Mesothelial cell of epicardium (in vitro differentiated cells): Measurements from ENCODE around the gene SSTR5. TPM values are rescaled to one million over a fixed set of nuclear protein-coding genes. Genes with fewer than 3 reads are reported as not detected.
"Not testable (repeated sequence)": the region's sequence is repeated elsewhere in the genome, so short reads cannot be mapped to it uniquely, and the experiment has no call there.

ENCODE experiments used
- DNase-seq, 2 experiments: peaks; one replicate each; pipeline ENCODE4 v3.0.0; 2021; ENCODE audit warnings: low spot score in 2 of 2; ENCODE audit not compliant: unreplicated experiment in 2 of 2
- H3K27ac Mint-ChIP-seq: 2 replicates; pipeline ENCODE4 v1.8.0; 2021; ENCODE audit warnings: mixed read lengths
- H3K27me3 Mint-ChIP-seq: 2 replicates; pipeline ENCODE4 v1.8.0; 2021; ENCODE audit warnings: low read depth, mixed read lengths
- H3K36me3 Mint-ChIP-seq: 2 replicates; pipeline ENCODE4 v1.8.0; 2021; ENCODE audit warnings: mixed read lengths
- H3K4me1 Mint-ChIP-seq: 2 replicates; pipeline ENCODE4 v1.8.0; 2021; ENCODE audit warnings: mixed read lengths
- H3K4me3 Mint-ChIP-seq: 2 replicates; pipeline ENCODE4 v1.8.0; 2021; ENCODE audit warnings: mild to moderate bottlenecking, moderate library complexity, mixed read lengths
- H3K9me3 Mint-ChIP-seq: 2 replicates; pipeline ENCODE4 v1.8.0; 2021; ENCODE audit warnings: mixed read lengths
- total RNA-seq: library from RNA; stranded (reverse); gene quantifications from 3 replicates; pipeline ENCODE4 v1.2.1, GENCODE V29; 2021
- TF ChIP-seq, protein P1 (sequence below): fragments of 200-600 bp; sonication (generic); IDR thresholded peaks from one replicate; pipeline ENCODE4 v1.5.0; 2021; ENCODE audit warnings: antibody characterized with exemption; ENCODE audit not compliant: unreplicated experiment

The SSTR5 gene
- total RNA-seq, 1 donor from 2014 or later, result not detected

DNA sequence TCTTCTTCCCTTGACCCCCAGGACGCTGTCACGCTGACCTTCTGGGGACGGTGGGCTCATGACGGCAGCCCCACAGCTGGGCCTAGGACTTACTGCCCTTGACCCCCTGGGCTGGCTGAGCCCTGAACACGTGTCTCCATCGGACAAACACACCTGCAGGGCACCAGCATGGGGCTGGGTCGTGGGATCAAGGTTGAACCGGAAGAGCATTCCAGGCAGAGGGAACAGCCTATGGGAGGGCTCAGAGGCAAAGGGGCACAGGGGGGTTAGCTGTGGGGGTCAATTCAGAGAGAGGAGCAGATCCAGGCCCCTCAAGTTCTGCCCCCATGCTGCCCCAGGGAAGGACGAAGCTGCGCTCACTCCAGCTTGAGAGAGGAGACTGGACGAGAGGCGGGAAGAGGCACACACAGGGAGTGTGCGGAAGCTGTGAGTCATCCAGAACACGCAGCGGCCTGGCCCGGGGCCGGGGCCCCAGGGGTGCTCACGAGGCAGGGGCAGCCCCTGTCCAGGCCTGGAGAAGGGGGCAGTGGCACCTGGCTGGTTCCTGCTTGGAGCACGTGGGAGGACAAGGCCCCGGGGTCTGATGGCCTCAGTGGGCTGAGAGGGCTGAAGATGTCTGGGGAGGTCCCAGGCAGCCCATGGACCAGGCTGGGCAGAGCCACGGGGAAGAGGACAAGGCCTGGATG is 9.9 kb downstream of the SSTR5 start:
- Mint-ChIP-seq H3K9me3 (peaks cover 11% of the 10 kb centered on the region), H3K4me3 (no peak overlapping the region), H3K27ac (no peak overlapping the region), H3K4me1 (no peaks in the 10 kb centered on the region), H3K36me3 (no peaks in the 10 kb centered on the region), H3K27me3 (peaks cover 24% of the 10 kb centered on the region)
- TF ChIP-seq, protein P1, sequence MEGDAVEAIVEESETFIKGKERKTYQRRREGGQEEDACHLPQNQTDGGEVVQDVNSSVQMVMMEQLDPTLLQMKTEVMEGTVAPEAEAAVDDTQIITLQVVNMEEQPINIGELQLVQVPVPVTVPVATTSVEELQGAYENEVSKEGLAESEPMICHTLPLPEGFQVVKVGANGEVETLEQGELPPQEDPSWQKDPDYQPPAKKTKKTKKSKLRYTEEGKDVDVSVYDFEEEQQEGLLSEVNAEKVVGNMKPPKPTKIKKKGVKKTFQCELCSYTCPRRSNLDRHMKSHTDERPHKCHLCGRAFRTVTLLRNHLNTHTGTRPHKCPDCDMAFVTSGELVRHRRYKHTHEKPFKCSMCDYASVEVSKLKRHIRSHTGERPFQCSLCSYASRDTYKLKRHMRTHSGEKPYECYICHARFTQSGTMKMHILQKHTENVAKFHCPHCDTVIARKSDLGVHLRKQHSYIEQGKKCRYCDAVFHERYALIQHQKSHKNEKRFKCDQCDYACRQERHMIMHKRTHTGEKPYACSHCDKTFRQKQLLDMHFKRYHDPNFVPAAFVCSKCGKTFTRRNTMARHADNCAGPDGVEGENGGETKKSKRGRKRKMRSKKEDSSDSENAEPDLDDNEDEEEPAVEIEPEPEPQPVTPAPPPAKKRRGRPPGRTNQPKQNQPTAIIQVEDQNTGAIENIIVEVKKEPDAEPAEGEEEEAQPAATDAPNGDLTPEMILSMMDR, result no peak
- no peak for DNase-seq

DNA sequence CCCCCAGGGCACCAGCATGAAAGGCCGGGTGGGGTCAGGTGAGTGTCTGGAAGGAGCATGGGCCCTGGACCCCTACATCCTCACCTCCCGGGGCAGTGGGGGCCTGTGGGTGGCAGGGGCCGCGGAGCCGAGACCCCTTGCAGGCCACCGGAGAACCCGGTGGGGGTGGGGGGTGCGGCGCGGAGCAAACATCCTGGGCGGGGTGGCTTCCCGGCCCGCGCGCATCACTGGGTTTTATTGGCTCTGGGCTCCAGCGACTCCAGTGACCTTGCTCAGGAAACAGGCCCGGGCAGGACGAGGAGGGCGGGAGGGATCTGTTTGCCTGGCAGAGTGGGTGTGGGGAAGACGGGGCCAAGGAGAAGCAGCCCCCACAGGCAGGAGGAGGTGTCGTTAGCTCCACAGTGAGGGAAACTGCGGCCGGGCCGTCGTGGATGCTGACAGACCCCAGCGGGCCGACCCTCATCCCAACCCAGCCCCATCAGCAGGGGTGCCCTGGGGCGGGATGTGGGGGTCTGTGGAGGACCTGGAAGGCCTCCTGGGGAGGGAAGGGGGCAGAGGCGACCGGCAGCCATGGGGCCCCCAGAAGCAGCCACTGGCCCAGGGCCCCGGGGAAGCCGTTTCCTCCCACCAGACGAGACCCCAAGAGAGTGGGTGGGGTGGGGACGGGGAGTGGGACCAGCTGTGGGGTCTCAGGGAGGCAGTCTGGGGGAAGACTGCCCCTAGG is 10.6 kb downstream of the SSTR5 start:
- no peaks in the 10 kb centered on the region for H3K4me1 Mint-ChIP-seq
- no peak for DNase-seq
- no peak overlapping the region for H3K27ac Mint-ChIP-seq
- peaks cover 11% of the 10 kb centered on the region for H3K9me3 Mint-ChIP-seq
- no peak overlapping the region for H3K4me3 Mint-ChIP-seq
- peaks cover 23% of the 10 kb centered on the region for H3K27me3 Mint-ChIP-seq
- no peaks in the 10 kb centered on the region for H3K36me3 Mint-ChIP-seq
- TF ChIP-seq, protein P1, result no peak

DNA sequence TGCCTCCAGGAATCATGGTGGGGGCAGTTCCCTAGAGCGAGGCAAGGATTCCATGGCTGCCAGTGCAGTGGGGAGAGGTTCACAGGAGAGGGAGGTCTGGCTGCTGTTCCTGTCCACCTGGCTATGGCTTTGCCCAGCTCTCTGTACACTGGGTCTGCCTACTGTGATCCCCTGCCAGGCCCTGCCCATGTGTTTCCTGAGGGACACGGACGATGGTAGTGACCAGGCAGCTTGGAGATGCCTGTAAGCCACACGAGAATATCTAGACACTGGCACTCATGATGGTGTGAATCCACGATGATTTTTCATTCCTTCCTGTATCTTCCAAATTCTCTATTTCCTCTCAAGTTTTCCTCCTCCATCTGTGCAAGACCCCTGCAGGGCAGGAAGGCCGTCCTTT is 12.4 kb downstream of the SSTR5 start:
- H3K4me1 Mint-ChIP-seq, result no peaks in the 10 kb centered on the region

DNA sequence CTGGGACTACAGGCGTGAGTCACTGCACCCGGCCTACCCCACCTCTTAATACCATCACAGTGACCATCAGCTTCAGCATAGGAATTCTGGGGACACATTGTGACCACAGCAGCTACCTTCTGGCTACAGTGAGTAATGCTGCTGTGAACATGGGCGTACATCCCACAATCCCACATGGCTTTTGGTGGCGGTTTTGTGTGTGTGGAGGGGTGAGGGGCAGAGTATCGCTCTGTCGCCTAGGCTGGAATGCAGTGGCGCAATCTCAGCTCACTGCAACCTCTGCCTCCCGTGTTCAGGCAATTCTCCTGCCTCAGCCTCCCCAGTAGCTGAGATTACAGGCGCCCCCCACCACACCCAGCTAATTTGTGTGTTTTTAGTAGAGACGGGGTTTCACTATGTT is 13.9 kb downstream of the SSTR5 start:
- H3K4me1 Mint-ChIP-seq, DNase-seq, H3K27ac Mint-ChIP-seq, H3K36me3 Mint-ChIP-seq, H3K4me3 Mint-ChIP-seq: not testable (repeated sequence)
- Mint-ChIP-seq H3K9me3 (peaks cover 11% of the 10 kb centered on the region), H3K27me3 (peaks cover 24% of the 10 kb centered on the region)

More for the DNA sequence above, 12.4 kb downstream of the SSTR5 start:
- H3K4me3 Mint-ChIP-seq, result no peak overlapping the region
- peaks cover 26% of the 10 kb centered on the region for H3K27me3 Mint-ChIP-seq
- peaks cover 11% of the 10 kb centered on the region for H3K9me3 Mint-ChIP-seq
- H3K27ac Mint-ChIP-seq, result no peak overlapping the region
- H3K36me3 Mint-ChIP-seq, result no peaks in the 10 kb centered on the region
- no peak for DNase-seq
- TF ChIP-seq, protein P1, result no peak

DNA sequence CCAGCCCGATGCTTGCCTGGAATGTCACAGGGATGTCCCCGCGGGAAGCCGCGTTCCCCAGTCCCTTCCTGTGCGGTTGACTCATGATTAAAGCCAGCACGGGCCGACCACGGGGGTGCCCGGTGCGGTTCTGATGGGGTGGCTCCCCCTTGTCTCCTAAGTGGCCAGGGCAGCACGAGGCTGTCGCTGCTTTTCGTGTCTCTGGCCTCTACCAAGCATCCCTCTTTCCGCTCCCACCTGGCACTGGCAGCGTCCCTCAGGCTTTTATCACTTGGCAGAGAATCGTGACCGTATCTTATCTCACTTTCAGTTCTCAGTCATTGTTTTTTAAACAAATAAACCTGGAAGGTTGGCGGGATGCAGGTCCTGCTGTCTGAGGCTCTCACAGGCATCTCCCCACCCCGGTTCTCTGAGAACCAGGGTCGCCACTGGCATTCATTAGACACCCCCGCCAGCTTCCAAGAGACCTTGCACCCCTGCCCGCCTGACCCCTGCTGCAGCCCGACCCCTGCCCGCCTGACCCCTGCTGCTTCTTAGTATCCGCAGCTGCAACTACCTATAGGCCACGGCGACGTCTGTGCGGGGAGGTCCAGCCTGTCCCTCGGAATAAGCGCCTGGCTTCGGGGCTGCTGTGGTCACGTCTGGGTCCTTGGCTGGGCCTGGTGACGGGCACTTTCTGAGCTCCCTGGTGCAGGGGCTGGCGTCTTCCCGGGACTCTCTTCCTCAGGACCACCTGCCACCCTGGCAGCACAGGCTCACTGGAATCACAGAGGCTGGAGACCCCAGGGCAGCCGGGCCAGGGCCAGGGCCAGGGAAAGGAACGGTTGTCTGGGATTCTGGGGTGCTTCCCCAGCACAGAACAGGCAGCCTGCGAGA is 16.0 kb downstream of the SSTR5 start:
- no peaks in the 10 kb centered on the region for H3K36me3 Mint-ChIP-seq
- peaks cover 21% of the 10 kb centered on the region for H3K27me3 Mint-ChIP-seq
- H3K27ac Mint-ChIP-seq, result no peak overlapping the region
- TF ChIP-seq, protein P1, result no peak
- no peak overlapping the region for H3K4me3 Mint-ChIP-seq
- DNase-seq, result no peak
- peaks cover 2% of the 10 kb centered on the region for H3K4me1 Mint-ChIP-seq
- H3K9me3 Mint-ChIP-seq, result peaks cover 11% of the 10 kb centered on the region
